Inflammatory macrophage (primary cell): ENCODE data around the gene SVOPL.
A peak's percentile ranks its signal among the peaks of the same experiment; 100 is the strongest.

Experiments
- DNase-seq, 2 donors: peaks; one replicate each; pipeline ENCODE4 v3.0.0-alpha.2; 2020 to 2022

SVOPL gene

DNA sequence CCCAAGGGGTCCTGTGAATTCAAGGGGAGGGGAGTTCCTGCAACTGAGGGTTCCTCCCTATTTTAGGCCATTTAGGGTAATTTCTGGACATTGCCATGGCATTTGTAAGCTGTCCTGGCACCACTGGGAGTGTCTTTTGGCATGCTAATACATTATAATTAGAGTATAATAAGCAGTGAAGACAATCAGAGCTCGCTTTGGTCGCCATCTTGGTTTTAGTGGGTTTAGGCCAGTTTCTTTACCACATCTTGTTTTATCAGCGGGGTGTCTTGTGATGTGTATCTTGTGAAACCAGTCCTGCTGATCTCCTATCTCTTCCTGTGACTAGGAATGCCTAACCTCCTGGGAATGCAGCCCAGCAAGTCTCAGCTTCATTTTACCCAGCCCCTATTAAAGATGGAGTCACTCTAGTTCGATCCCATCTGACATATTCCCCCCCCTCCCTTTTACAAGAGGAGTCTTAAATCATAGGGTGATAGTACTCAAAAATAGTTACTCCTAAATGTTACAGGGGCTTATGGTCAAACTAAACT, 43.2 kb downstream of the SVOPL start:
- DNase-seq = no peak

GRCh38 chr7:138656952-138657351, 44.2 kb downstream of the SVOPL start:
- DNase-seq = no peak

DNA sequence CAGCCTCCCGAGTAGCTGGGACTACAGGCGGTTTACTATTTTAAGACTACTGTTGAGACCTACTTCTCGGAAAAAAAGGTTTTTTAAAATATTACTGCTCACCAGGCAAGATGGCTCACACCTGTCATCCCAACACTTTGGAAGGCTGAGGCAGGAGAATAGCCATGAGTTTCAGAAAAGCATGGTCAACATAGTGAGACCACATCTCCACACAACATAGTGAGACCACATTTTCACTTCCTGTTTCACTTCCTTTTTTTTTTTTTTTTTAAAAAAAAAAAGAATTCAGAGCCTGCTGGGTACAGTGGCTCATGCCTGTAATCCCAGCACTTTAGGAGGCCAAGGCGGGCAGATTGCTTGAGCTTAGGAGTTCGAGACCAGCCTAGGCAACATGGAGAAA, 46.5 kb downstream of the SVOPL start:
- no peak for DNase-seq

DNA sequence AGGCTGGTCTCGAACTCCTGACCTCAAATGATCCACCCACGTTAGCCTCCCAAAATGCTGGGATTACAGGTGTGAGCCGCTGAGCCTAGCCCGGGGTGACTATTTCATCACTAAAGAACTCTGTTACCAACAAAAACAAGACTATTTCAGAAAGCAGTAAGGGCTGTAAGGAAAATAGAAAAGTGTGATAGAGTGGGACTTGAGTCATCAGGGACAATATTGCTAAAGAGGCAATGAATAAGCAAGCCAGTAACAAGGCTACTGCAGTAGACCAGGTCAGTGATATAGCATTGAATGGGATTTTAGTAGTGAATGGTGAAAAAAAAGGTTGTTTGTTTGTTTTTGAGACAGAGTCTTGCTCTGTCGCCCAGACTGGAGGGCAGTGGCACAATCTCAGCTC, 51.7 kb downstream of the SVOPL start:
- no peak for DNase-seq

- DNase-seq = no peak
Observed at GRCh38 chr7:138645284-138645683, 55.9 kb downstream of the SVOPL start.

- DNase-seq = no peak
Observed at GRCh38 chr7:138632826-138633602, 68.1 kb downstream of the SVOPL start.

- no peak for DNase-seq
Observed at GRCh38 chr7:138632384-138632783, 68.8 kb downstream of the SVOPL start.

- DNase-seq = no peak
Observed at GRCh38 chr7:138630059-138630610, 71.0 kb downstream of the SVOPL start.

DNA sequence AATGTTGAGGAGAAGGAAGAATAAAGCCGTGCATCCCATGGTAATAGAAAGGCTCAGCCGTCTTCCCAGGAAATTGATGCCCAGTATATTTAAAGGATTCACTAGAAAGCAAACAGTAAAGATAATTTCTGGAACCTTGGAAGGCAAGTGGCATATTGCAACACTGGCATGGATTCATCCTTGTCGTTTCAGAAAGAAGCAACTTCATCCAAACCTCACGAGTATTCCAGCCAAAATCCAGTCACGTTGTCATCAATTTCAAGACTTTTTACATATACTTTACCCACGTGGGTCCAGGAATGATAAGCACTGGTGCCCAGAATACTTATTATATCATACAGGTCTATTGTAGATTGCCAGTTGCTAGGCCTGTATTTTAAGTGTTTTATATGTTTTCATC, 73.8 kb downstream of the SVOPL start:
- no peak for DNase-seq

DNA sequence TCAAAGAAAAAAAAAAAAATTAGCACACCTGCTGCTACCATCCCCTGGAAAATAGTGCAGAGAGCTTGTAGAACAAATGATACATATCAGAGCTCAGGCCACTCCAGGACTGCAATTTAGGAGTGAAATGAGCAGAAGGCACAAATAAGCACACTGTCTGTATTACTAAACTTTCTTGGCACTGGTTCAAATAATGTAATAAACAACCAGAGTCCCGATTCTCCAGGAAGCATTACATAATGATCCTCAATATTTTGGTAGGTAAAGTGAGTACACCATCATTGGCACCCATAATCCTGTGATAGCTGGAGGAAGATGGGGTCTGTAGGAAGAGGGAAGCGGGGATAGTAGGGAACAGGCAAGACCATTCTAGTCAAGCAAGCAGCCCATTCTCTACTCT, 74.3 kb downstream of the SVOPL start:
- no peak for DNase-seq

DNA sequence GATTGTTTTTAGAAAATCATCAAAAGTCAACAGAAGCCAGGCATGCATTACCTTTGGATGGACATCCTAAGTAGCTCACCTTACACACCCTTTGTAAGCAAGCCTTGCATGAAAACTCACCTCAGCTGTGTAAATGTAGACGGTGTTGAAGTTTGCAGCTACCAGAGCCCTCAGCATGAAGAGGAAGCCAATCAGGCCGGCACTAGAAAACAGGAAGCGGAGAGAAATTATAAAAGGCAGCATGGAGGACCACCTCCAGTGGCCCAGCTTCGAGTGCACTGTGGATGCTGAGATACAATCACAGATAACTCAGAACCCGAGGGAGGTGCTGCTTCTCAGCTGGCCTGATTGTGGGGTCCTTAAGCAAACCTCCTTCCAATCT, 75.3 kb downstream of the SVOPL start:
- DNase-seq = peak in 1 of 2 donors; percentile 13

- DNase-seq = no peak
Observed at GRCh38 chr7:138625084-138625848, 75.9 kb downstream of the SVOPL start.

DNA sequence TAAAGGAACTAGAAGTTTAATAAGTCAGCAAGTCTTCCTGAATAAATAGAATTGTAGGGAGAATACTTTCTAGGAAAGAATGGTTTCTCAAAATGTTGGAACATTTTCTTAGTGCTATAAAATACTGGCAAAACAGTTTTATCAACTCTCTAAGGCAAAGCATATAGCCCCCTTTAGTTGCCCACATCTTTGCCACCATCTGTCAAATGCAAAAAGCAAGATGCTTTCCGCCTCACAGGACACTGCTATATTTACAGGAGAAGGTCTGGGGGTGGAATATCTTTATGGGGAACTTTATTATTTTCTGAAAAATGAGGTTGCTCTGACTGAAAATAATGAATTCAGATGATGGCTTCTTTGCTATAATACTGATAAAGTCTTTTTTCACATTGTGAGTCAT, 78.3 kb downstream of the SVOPL start:
- no peak for DNase-seq

DNA sequence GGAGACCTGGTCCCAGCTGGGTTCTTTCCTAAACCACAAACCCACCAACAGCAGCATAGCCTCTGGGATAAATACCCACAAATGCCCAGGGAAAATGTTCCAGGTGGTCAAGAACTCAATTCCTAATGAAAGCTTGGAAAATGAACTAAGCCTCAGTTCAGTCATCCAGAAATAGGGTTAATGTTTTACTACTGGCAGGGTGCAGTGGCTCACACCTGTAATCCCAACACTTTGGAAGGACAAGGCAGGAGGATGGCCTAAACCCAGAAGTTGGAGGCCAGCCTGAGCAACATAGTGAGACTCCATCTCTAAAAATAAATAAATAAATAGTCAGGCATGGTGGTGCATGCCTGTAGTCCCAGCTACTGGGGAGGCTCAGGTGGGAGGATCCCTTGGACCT, 82.2 kb downstream of the SVOPL start:
- DNase-seq = no peak

DNA sequence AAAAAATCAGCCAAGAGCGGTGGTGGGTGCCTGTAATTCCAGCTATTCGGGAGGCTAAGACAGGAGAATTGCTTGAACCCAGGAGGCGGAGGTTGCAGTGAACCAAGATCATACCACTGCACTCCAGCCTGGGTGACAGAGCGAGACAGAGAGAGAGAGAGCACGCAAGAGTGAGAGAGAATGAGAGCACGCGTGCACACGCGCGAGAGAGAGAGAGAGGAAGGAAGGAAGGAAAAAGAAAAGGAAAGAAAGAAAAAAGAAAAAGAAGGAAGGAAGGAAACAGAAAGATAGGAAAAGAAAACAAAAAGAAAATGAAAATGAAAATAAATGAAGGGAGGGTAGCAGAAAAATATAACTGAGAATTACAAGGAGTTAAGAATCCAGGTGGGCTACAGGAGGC, 82.7 kb downstream of the SVOPL start:
- no peak for DNase-seq

DNA sequence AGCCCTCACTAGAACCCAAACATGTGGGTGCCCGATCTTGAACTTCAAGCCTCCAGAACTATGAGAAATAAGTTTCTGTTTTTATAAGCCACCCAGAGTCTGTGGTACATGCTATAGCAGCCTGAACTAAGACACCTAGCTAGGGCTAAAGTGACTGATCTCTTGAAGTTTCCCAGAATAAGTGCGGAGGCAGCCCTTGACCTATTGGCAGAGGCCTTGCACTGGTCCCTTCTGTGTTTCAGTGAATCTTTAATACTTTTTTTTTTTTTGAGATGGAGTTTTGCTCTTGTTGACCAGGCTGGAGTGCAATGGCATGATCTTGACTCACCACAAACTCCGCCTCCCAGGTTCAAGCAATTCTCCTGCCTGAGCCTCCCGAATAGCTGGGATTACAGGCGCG, 85.1 kb downstream of the SVOPL start:
- no peak for DNase-seq

DNA sequence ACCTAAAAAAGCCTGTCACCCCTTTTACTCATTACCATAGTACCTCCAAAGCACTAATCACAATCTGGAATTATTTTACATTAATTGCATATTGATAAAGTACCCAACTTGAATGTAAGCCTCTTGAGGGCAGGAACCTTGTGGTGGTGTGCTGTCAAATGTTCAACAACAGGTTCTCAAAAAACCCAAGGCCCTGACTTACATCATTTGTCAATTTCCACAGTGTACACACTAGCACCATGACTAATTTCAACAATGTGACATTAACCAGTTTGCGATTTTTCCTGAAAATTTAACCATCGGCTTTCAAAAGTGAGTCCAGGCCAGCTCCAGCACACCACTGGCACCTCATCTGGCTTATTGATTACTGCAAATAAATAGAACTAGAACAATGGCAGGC, 87.5 kb downstream of the SVOPL start:
- DNase-seq = no peak

DNA sequence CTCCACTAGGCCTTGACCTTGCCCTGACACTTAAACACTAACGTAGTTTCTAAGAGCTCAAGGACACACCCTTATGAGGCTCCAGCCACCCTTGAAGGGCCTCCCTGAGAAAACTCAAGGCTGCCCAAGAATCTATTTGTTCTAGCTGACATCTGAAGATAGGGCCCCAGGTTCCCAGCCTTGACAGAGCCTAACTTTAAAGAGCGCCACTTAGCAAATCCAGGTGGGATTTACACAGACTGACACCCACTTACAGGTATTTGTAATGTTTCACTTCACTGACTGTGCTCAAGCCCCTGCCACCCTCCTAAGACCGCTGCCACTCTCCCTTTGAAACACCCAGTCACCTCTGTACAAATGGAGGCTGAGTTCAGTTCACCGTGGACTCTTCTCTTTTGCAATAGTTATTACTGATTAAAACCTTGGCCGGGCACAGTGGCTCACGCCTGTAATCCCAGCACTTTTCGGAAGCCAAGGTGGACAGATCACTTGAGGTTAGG, 90.4 kb downstream of the SVOPL start:
- no peak for DNase-seq

DNA sequence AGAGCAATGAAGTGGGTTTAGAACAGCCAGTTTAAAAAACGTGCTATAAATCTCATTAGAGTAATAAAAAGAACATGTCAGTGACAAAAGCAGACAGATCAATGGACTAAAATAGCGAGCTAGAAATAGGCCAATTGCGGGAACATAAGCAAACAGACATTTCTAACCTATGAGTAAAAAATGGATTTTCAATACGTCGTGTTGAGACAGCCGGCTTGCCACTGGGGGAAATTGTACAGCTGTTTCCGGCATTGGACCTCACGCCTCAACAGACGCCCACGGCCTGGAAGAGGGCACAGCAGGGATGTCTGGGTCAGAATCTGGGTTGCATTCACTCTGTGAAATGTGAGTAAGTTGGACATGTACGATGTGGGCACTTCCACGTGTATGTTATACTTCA, 92.9 kb downstream of the SVOPL start:
- peak; percentile 12 to 42 for DNase-seq

- no peak for DNase-seq
Observed at GRCh38 chr7:138607216-138608126, 93.7 kb downstream of the SVOPL start.

- no peak for DNase-seq
Observed at GRCh38 chr7:138606236-138606635, 94.9 kb downstream of the SVOPL start.

DNA sequence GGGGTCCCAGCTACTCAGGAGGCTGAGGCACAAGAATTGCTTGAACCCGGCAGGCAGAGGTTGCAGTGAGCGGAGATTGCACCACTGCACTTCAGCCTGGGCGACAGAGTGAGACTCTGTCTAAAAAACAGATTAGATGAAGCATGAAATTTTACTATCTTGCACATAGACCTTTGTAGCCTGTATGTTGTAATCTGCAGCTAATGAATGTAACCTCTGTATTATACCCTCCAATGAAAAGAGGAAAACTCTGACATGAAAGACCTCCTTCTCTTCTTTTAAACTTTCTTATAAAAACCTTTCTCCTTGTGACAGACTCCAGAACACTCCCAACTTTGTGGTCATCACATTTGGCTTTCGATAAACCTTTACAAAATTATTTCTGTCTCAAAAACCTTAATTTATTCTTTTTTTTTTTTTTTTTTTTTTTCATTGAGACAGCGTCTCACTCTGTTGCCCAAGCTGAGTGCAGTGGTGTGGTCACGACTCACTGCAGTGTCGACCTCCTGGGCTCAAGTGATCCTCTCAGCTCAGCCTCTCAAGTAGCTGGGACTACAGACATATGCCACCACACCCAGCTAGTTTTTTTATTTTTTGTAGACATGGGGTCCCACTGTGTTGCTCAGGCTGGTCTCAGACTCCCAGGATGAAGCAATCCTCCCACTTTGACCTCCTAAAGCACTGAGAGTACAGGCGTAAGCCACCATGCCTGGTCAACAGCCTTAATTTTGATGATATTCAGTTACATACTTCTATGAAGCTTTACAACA, 97.4 kb downstream of the SVOPL start:
- DNase-seq = peak in 1 of 2 donors; percentile 2
